Measurements from ENCODE around the gene ADAMTS2. TPM values are rescaled to one million over a fixed set of nuclear protein-coding genes. Genes with fewer than 3 reads are reported as not detected.
A peak's percentile ranks its signal among the peaks of the same experiment; 100 is the strongest.

ADAMTS2 gene
- total and polyA plus RNA-seq, 12 donors, result 4.3 to 70.3 (median 22.4) TPM

- H3K4me1 ChIP-seq (replicated peaks in 1 of 2), result peaks cover 0 to 10% of the 10 kb centered on the region in 2 donors
- peak overlapping the region in 3 of 5 donors; percentile 13 to 86 (median 59) for H3K27ac ChIP-seq
- 73 to 85% (median 74%) methylated on average over 8 to 11 of the region's 11 CpGs for WGBS, 4 donors
- H3K36me3 ChIP-seq (replicated peaks in 1 of 2), result no peaks in the 10 kb centered on the region
- H3K27me3 ChIP-seq, result no peaks in the 10 kb centered on the region
- no peaks in the 10 kb centered on the region for H3K9me3 ChIP-seq (replicated peaks in 1 of 3)
- H3K4me3 ChIP-seq, result no peak overlapping the region
- intact Hi-C loops (cut with DNase I), result no loop called here
- no peak for DNase-seq
- TF ChIP-seq, protein P1, sequence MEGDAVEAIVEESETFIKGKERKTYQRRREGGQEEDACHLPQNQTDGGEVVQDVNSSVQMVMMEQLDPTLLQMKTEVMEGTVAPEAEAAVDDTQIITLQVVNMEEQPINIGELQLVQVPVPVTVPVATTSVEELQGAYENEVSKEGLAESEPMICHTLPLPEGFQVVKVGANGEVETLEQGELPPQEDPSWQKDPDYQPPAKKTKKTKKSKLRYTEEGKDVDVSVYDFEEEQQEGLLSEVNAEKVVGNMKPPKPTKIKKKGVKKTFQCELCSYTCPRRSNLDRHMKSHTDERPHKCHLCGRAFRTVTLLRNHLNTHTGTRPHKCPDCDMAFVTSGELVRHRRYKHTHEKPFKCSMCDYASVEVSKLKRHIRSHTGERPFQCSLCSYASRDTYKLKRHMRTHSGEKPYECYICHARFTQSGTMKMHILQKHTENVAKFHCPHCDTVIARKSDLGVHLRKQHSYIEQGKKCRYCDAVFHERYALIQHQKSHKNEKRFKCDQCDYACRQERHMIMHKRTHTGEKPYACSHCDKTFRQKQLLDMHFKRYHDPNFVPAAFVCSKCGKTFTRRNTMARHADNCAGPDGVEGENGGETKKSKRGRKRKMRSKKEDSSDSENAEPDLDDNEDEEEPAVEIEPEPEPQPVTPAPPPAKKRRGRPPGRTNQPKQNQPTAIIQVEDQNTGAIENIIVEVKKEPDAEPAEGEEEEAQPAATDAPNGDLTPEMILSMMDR (IDR thresholded peaks at IDR 0.05), result no peak
- no peak for TF ChIP-seq POLR2A (IDR thresholded peaks at IDR 0.05)
Observed at GRCh38 chr5:179355976-179356974, 11.0 kb upstream of the ADAMTS2 start.

- TF ChIP-seq POLR2A (IDR thresholded peaks at IDR 0.05), result no peak
- TF ChIP-seq, protein P1 (IDR thresholded peaks at IDR 0.05), result no peak
- Histone ChIP-seq H3K4me3 (no peak overlapping the region), H3K4me1 (replicated peaks in 1 of 2) (peaks cover 0 to 10% of the 10 kb centered on the region in 2 donors), H3K27ac (no peak overlapping the region), H3K27me3 (no peaks in the 10 kb centered on the region), H3K9me3 (replicated peaks in 1 of 3) (no peaks in the 10 kb centered on the region), H3K36me3 (replicated peaks in 1 of 2) (no peaks in the 10 kb centered on the region)
- intact Hi-C loops (cut with DNase I), result no loop called here
- DNase-seq, result no peak
- WGBS, 4 donors, result 72 to 83% (median 77%) methylated on average over 14 to 23 of the region's 23 CpGs
Observed at GRCh38 chr5:179354305-179354882, 9.1 kb upstream of the ADAMTS2 start.

- intact Hi-C loops (cut with DNase I), result loop anchor here in 1 of 2 donors (10.0 kb wide), 1 partner anchor 146 kb away; no protein-coding TSS in a partner anchor
Observed at GRCh38 chr5:179348843-179349242, 3.6 kb upstream of the ADAMTS2 start.

More at GRCh38 chr5:179348843-179349242, 3.6 kb upstream of the ADAMTS2 start:
- WGBS, 4 donors, result 61 to 72% (median 68%) methylated on average over 8 to 10 of the region's 10 CpGs
- no peak for TF ChIP-seq POLR2A (IDR thresholded peaks at IDR 0.05)
- TF ChIP-seq, protein P1 (IDR thresholded peaks at IDR 0.05), result no peak
- peak in 5 of 7 donors; percentile 26 to 62 (median 46) for DNase-seq
- no peak overlapping the region for H3K4me3 ChIP-seq
- no peaks in the 10 kb centered on the region for H3K9me3 ChIP-seq (replicated peaks in 1 of 3)
- H3K36me3 ChIP-seq (replicated peaks in 1 of 2), result no peaks in the 10 kb centered on the region
- peaks cover 0 to 6% of the 10 kb centered on the region in 2 donors for H3K4me1 ChIP-seq (replicated peaks in 1 of 2)
- peaks cover 10% of the 10 kb centered on the region for H3K27me3 ChIP-seq
- no peak overlapping the region for H3K27ac ChIP-seq
